ENCODE results near the gene GXYLT2.

Gene GXYLT2

DNA sequence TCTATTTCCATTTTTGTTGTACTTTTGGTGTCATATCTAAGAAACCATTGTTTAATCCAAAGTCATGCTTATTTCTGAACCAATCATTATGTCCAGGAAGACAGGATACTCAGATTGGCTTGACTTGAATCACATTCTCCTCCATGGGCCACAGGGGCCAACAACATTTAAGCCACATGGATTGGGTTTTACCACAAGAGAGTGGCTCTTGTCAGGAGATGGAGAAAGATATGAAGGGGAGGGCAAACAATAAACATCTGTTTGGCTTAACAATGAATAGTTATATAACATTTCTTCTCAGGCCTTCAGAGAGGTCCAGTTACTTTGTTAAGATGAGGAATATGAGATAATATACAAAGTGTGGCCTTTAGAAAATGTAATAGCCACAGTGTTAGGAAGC is 44.6 kb downstream of the GXYLT2 start:
- ATAC-seq (no peak), DNase-seq (no peak)

DNA sequence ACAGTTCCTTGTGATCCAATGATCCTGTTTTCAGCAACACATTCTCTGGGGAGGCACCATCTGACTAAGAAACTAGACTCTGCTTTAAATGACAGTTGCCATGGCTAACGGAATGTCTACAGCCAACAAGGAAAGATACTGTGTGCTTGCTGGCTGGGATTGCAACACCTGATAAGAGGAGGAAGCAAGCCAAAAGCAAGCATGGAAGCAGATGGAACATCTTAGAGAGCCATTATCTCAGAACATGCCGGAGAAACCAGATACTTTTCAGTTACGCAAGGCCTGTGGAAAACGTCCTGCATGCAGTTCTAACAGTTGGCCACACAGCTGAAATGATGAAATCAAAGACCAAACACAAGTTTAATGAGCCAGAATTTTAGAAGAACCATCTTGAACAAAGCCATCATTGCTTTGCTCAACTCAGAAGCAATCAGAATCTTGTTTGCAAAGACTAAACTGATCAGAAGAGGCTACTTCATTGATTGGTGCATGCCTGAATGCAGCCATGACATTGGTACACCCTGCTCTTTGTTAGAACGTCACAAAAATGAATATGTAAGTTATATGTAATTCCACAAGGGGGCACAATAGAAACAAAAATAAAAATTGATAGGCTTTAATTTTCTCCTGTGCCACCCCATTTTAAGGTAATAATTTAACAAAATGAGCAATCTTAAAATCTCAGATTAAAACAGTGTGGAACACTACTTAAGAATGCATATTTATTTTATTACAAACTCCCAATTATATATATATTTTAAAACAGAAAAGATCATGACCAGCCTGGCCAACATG is 50.8 kb downstream of the GXYLT2 start:
- no peak for DNase-seq

DNA sequence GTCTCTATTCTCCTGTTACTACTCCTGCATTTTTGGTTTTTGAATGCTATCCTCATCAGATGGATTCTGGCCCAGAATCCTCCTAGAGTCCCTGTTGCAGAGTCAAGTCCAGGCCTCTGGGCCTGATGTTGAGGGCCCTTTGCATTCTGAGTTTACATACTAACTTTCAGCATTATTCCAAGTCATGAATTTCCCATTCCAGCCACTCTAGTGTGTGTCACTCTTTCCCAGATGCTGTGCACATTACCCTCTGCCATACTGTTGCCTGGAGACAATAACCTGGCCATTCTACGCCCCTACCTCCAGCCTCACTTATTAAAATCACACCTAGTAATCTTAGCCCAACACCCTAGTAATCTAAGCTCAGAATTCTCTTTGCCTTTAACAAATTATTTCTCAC is 53.4 kb downstream of the GXYLT2 start:
- no peak for DNase-seq
- no peak for ATAC-seq

More for the DNA sequence above, 50.8 kb downstream of the GXYLT2 start:
- ATAC-seq = peak; percentile 76

DNA sequence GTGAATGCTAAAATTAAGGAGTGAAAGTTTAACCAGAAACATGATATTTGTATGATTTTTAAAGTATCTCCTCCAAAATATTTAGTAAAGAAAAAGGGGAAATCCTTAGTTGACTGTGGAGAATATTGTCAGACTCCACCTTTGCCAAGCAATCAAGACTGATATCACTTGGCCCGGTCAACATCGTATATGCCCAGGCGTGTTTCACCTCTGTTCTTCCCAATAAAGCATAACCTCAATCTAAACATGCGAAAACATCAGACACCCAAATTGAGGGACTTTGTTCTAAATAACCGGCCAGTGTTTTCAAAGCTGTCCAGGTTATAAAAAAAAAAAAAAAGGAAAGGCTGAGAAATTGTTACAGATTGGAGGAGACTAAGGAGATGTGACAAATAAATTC is 54.6 kb downstream of the GXYLT2 start:
- no peak for ATAC-seq
- no peak for DNase-seq

DNA sequence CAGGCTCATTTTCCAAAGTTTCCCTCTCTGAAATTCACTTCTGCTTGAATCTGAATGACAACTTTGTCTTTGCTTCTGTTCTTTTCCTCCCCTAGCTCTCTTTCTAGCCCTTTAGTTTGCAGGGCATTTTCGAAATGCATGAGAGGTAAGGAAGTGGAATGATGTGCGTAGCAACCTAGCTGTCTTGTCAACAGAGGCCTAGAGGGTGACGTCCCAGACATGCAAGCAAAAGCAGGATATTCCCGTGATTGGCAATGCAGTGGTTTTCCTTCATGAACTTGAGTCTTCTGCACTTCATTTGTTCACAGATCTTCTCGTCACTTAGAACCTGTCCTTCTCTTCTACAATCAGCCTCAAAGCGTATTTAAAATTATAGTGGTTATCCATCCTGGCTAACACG is 56.9 kb downstream of the GXYLT2 start:
- ATAC-seq (no peak), DNase-seq (no peak)

DNA sequence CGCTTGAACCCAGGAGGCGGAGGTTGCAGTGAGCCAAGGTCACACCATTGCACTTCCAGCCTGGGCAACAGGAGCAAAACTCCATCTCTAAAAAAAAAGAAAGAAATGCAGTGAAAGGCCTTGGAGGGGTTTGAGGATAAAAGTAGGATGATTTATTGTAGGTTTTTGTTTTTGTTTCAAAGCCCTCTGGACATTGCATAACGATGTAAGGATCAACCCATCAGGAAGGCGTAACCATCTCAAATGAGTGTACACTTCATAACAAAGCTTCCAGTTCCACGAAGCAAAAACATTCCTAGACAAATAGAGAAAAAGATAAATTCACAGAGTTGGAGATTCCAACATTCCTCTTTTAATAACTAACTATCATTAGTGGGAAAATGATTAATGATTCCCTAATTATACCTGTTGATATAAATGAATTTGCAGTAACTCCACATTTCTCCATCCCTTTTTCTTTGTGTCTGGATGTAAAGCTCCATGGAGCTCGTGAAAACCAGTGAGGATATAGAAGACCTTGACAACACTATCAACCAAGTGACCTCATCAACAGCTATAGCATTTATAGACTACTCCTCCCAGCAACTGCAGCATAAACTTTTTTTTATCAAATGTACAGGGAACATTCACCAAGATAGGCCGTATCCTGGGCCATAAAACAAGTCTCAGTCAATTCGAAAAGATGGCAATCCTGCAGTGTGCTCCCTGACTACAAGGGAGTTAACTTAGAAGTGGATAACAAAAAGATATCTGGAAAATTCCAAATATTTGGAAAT is 60.1 kb downstream of the GXYLT2 start:
- DNase-seq = no peak
- ATAC-seq = no peak

DNA sequence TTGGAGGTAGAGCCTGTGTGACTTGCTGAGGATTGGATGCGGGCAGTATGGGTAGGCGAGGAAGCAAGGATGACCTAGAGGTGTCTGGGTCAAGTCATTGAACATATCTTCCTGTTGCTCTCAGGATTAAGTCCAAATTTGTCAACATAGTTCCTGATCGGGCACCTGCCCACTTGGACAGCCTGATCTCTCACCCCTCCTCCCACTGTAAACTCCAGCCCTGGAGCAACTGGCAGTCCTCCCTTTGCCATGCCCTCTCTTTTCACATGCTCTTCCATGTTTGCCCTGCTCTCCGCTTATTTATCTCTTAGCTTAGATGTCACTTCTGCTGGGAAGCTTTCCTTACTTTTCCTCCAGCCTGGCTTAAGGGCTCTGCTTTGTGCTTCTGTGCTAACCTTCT is 61.2 kb downstream of the GXYLT2 start:
- no peak for DNase-seq
- ATAC-seq = no peak

DNA sequence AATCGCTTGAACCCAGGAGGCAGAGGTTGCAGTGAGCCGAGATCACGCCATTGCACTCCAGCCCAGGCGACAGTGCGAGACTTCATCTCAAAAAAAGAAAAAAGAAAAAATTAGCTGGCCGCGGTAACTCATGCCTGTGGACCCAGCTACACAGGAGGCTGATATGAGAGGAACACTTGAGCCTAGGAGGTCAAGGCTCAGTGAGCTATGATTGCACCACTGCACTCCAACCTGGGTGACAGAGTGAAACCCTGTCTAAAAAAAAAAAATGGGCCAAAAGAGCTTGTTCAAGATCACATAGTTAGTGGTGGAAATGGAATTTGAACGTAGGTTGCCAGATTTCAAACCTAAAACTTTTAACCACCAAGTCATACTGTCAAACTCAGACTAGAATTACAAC is 62.5 kb downstream of the GXYLT2 start:
- no peak for ATAC-seq
- no peak for DNase-seq

DNA sequence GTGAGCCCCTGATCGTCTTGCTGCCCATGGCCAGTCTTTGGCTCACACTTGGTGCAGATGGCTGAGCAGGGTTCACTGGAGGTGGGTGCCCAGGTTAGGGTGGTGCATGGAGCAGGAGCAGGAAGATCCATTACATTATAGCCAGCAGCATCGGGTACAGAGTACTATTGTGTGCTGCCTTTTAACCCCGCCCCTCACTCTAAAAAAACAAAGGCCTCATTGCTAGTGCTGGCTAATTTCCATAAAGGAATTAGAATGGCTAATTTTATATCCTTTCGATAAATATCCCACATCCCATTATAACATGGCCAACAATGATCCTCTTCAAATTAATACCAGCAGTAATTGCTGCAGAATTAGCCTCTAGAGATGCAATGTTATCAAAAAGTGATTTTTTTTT is 63.0 kb downstream of the GXYLT2 start:
- DNase-seq (no peak), ATAC-seq (no peak)

DNA sequence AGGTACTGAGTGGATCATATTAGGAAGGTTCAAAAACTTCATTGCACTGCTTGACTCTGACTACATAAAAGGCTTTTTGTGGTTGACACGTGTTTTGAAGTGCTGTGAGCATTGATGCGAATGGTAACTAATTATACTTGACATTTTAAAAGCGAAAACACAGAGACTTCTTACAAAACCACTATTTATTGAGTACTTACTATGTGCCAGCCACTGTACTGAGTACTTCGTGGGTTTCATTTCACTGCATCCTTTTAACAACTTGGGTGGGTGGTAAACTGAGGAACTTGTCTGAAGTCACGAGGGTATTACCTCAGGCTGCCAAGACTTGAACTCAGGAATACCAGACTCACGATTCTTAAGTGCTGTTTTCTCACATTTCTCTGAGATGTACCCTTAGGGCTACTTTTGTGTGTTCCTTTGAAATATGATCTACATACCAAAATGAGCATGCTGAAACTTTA is 63.4 kb downstream of the GXYLT2 start:
- DNase-seq = no peak

DNA sequence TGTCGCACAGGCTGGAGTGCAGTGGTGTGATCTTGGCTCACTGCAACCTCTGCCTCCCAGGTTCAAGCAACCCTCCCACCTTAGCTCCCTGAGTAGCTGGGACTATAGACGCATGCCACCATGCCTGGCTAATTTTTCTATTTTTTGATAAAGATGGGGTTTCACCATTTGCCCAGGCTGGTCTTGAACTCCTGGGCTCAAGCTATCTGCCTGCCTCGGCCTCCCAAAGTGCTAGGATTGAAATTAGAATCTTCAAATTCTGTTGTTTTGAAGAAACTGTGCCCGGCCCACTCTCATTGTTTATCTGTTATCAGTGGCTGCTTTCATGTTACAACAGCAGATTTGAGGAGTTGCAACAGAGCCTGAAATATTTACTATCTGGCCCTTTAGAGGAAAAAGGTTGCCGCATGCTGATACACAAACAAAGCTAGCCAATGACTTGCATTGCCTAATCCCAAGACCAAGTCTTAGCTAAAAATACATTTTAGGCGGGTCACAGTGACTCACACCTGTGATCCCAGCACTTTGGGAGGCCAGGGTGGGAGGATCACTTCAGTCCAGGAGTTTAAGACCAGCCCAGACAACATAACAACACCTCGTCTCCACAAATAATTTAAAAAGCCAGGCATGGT is 65.6 kb downstream of the GXYLT2 start:
- no peak for ATAC-seq
- no peak for DNase-seq

More for the DNA sequence above, 63.4 kb downstream of the GXYLT2 start:
- peak; percentile 78 for ATAC-seq

DNA sequence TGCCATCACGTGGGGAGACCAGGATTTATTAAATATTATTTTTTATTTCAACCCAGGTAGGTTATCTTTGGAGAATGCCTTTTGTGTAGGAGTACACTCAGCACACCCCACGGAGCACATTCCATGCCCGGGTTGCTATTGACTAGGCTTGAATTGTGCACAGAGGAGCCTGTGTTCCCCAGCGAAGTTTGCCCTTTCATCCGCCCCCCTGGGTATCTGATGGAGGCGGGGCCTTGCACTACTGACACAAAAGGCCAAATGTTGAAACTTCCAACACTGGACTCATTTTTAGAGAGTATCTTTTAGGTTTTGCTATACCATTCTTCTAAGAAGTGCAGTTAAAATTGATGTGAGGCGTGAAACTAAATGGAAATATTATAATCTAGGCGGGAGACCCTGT is 69.5 kb downstream of the GXYLT2 start:
- ATAC-seq (no peak), DNase-seq (no peak)

DNA sequence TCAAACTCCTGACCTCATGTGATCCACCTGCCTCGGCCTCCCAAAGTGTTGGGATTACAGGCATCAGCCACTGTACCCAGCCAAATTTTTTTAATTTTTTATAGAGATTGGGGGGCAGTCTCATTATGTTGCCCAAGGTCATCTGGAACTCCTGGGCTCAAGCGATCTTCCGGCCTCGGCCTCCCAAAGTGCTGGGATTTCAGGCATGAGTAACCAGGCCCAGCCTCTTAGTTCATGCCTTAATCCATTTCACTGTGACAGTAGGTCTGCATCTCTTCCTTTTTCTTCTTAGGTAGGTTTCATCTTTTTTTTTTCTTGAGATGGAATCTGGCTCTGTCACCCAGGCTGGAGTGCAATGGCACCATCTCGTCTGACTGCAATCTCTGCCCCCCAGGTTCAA is 71.5 kb downstream of the GXYLT2 start:
- ATAC-seq (no peak), DNase-seq (no peak)

DNA sequence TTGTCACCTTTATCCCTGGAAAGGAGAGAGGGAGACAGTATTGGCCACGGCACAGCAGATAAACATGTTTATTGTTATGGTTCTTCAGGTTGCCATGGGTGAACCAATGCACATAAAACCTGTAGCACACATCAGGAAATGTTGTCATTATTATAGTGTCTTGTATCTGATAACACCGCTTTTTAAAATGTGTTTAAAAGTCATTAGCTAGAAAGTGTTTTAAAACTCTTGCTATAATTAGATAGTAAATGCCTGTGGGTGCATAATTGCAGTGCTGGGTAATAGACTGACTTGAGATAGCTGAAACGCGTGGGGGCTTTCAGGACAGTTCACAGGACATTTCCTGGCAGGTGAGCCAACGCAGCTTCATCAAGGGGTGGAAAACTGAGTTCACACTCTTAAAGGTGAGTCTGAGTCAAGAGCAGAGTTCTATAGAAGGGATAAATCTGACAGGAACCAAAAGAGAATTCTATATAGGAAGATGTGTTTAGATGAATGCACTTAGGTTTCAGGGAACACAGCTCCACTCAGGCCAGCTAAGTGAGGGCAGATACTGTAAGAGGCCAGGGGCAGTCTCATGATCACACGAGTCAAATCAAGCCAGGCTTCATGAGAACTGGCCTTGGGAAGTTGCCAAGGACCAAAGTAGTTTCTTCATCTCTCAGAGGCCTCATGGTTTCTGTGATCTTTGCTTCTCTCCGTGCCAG is 73.1 kb downstream of the GXYLT2 start:
- no peak for ATAC-seq
- no peak for DNase-seq

DNA sequence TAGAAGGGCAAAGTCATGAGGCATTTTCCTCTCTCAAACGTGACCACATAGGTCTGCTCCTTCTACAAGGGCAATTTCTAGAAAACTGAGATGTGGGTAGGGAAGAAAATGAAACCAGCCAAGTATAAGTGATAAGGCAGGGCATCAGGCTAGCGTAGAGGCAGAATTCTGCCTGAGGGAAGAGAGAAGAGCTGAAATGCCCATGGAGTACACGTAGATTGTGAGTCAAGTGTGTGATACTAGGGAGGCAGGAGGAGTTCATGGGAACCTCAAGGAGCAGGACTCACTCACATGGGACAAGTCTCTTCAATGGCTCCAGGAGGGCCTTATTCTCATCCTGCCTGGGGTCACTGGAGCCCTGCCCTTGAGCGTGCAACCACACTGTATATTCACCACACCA is 73.9 kb downstream of the GXYLT2 start:
- DNase-seq (no peak), ATAC-seq (no peak)

DNA sequence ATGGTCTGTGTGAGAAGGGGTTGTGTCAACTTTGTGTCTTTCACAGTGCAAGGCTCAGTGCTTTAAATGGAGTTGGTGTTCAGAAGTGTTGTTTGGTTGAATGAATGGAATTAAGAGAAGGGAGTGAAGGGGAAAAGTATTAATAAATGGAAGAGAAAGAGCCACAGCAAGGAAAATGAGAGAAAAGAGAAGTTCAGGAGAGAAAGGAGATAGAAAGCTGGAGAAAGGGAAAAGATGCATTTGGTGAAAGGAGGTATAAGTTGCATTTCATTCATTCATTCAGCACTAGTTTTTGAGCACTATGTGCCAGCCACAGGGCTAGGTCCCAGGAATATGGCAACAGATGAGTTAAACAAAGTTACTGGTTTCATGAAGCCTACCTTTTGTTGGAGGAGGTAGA is 74.5 kb downstream of the GXYLT2 start:
- DNase-seq = no peak
- ATAC-seq = no peak

DNA sequence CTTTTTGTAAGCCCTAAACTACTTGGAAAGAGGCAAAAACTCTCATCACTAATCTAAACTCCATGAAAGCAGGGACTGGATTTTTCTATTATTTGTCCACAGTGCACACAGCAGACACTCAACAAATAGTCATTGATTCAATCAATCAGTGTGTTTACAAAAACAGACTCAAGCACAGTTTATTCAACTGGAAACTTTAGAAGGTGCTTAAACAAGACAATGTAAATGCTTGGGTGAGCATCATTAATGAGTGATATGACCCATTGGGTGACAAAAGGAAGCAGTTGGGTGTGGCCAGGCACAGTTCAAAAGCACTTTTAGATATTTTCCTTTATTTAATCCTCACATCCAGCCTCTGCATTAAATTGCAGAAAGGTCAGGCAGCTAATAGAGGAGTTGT is 76.8 kb downstream of the GXYLT2 start:
- DNase-seq = no peak
- no peak for ATAC-seq

DNA sequence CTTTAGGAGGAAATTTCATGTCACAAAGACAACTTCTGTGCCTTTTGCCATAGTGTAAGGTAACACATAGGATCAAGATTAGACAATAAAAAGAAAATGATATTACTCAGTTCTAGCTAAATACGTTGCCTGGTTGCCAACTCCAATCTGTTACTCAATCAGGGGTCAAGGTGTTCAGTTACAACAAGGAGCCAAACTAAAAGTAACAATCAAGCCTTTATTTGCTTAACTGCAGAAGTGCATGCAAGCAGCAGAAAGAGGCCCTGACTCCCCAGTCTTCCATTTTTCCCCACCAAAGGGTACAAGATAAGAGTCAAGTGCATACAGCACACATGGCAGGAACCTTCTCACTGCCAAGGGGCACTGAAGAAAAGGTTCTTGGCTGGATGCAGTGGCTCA is 80.4 kb downstream of the GXYLT2 start:
- no peak for ATAC-seq
- DNase-seq = no peak

DNA sequence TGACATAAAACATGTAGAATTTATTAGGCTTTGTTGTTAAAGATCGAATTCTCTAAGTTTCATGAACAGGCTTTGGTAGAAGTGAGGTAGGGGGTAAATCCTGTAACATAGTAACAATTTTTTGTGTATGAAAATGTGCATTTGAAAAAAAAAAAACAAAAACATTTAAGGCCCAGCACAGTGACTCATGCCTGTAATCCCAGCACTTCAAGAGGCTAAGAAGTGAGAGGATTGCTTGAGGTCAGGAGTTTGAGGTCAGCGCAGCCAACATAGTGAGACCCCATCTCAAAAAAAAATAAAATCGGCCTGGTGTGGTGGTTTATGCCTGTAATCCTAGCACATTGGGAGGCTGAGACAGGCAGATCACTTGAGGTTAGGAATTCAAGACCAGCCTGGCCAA is 81.9 kb downstream of the GXYLT2 start:
- no peak for DNase-seq
- ATAC-seq = no peak

DNA sequence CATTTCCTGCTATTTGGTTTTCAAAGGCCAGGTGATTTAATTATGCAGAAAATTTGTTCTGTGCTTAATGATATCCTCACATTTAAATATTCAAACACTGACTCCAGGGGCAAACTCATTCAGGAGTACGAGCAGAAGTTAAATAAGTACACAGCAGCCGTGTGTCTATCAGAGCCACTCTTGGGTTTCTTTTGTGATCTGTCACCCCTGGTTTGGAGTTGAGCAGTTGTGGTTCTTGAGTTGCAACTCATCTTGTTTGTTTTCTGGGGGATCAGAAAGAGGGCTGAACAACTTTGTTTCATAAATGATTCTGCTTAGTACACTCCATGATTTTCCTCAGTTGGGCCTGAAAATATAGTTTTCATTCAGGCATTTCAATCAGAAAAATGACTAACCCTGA is 83.1 kb downstream of the GXYLT2 start:
- no peak for DNase-seq
- ATAC-seq = no peak

DNA sequence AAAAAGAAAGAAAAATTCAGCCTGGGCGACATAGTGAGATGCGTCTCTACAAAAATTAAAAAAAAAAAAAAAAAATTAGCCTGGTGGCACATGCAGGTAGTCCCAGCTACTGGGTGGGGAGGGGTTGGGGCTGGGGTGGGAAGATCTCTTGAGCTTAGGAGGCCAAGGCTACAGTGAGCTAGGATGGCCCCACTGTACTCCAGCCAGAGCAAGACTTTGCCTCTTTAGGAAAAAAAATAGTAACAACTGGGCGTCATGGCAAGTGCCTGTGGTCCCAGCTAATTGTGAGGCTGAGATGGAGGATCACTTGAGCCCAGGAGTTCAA is 84.8 kb downstream of the GXYLT2 start:
- ATAC-seq = no peak
- DNase-seq = no peak

DNA sequence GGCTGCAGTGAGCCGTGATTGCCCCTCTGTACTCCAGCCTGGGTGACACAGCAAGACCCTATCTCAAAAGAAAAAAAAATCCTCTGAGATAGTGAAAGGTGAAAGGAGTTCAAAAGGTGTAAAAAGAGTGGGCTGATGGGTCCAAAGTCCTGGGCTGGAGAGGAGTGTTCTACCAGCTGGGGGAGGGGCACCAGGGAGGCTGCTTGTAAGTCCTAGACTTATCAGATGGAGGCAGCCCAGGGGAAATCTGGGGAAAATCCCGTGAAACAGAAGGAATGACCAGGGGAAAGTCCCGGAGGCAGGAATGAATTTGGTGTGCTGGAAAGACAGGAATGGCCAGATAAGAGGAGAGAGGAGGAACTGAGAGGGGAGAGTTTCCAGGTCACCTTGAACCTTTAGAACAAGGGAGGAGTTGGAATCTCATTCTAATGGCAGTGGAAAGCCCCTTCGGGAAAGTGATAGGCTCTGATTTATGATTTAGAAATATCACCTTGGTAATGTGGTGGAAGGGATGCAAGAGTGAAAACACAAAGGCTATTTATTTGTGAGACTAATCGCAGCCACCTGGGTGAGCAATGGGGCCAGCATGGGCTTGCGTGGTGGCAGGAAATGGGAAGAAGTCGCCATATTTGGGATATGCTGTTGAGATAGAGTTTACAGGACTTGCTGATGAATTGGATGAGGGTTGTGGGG is 85.3 kb downstream of the GXYLT2 start:
- no peak for DNase-seq
- ATAC-seq = no peak
